ENCODE results near the gene ADGRV1. TPM values are rescaled to one million over a fixed set of nuclear protein-coding genes. Genes with fewer than 3 reads are reported as not detected.

The ADGRV1 gene
- total RNA-seq, 1 donor from 2014 or later = 10.0 TPM

- no peak overlapping the region for H3K27ac Mint-ChIP-seq (ENCODE audit: unreplicated experiment)
- H3K36me3 Mint-ChIP-seq (ENCODE audit: low read depth, unreplicated experiment) = no peaks in the 10 kb centered on the region
- no peaks in the 10 kb centered on the region for H3K36me3 ChIP-seq (ENCODE audit: insufficient read depth, low read length)
- no peak overlapping the region for H3K9ac ChIP-seq (ENCODE audit: low read length)
- no peaks in the 10 kb centered on the region for H3K27me3 Mint-ChIP-seq (ENCODE audit: low read depth, unreplicated experiment)
- TF ChIP-seq CTCF (IDR thresholded peaks at IDR 0.05; ENCODE audit: insufficient read depth, low read depth, low read length) (no peak), EZH2 (IDR thresholded peaks at IDR 0.05; ENCODE audit: insufficient read depth, low read length) (no peak)
- no peaks in the 10 kb centered on the region for H3K4me1 ChIP-seq (ENCODE audit: insufficient read depth, low read length)
- H3K4me3 ChIP-seq (ENCODE audit: insufficient read depth, low read depth, low read length) = no peak overlapping the region
- H4K20me1 ChIP-seq (ENCODE audit: insufficient read depth, low read length) = no peaks in the 10 kb centered on the region
- peaks cover 9% of the 10 kb centered on the region for H3K4me1 Mint-ChIP-seq (ENCODE audit: low read depth, unreplicated experiment)
- no peaks in the 10 kb centered on the region for H3K9me3 Mint-ChIP-seq (ENCODE audit: unreplicated experiment)
- FAIRE-seq (no peak), DNase-seq (ENCODE audit: low read depth) (no peak)
- H3K4me3 Mint-ChIP-seq (ENCODE audit: unreplicated experiment) = no peak overlapping the region
- no peaks in the 10 kb centered on the region for H3K79me2 ChIP-seq (ENCODE audit: insufficient read depth, low read length)
- H3K27me3 ChIP-seq (ENCODE audit: insufficient read depth, low read length) = no peaks in the 10 kb centered on the region
- no peaks in the 10 kb centered on the region for H3K9me3 ChIP-seq (ENCODE audit: insufficient read depth, low read depth, low read length)
- no peak overlapping the region for H3K27ac ChIP-seq (ENCODE audit: low read depth, low read length)
- no peak overlapping the region for H2AFZ ChIP-seq (ENCODE audit: low read depth, low read length)
- no peak overlapping the region for H3K4me2 ChIP-seq (ENCODE audit: low read length)
Measured at GRCh38 chr5:90644132-90644531, 85.5 kb downstream of the ADGRV1 start.

- Mint-ChIP-seq H3K27me3 (ENCODE audit: low read depth, unreplicated experiment) (no peaks in the 10 kb centered on the region), H3K27ac (ENCODE audit: unreplicated experiment) (peak overlapping the region; percentile 72), H3K9me3 (ENCODE audit: unreplicated experiment) (no peaks in the 10 kb centered on the region), H3K36me3 (ENCODE audit: low read depth, unreplicated experiment) (no peaks in the 10 kb centered on the region), H3K4me3 (ENCODE audit: unreplicated experiment) (no peak overlapping the region), H3K4me1 (ENCODE audit: low read depth, unreplicated experiment) (peaks cover 9% of the 10 kb centered on the region)
- TF ChIP-seq CTCF (IDR thresholded peaks at IDR 0.05; ENCODE audit: insufficient read depth, low read depth, low read length) (no peak), EZH2 (IDR thresholded peaks at IDR 0.05; ENCODE audit: insufficient read depth, low read length) (no peak)
- no peak overlapping the region for H3K4me3 ChIP-seq (ENCODE audit: insufficient read depth, low read depth, low read length)
- no peaks in the 10 kb centered on the region for H3K4me1 ChIP-seq (ENCODE audit: insufficient read depth, low read length)
- H2AFZ ChIP-seq (ENCODE audit: low read depth, low read length) = peak overlapping the region; percentile 3
- FAIRE-seq (no peak), DNase-seq (ENCODE audit: low read depth) (peak; percentile 18)
- H3K79me2 ChIP-seq (ENCODE audit: insufficient read depth, low read length) = no peaks in the 10 kb centered on the region
- H3K9ac ChIP-seq (ENCODE audit: low read length) = no peak overlapping the region
- H3K9me3 ChIP-seq (ENCODE audit: insufficient read depth, low read depth, low read length) = no peaks in the 10 kb centered on the region
- H4K20me1 ChIP-seq (ENCODE audit: insufficient read depth, low read length) = no peaks in the 10 kb centered on the region
- no peaks in the 10 kb centered on the region for H3K27me3 ChIP-seq (ENCODE audit: insufficient read depth, low read length)
- H3K36me3 ChIP-seq (ENCODE audit: insufficient read depth, low read length) = no peaks in the 10 kb centered on the region
- H3K4me2 ChIP-seq (ENCODE audit: low read length) = no peak overlapping the region
- H3K27ac ChIP-seq (ENCODE audit: low read depth, low read length) = no peak overlapping the region
Measured at GRCh38 chr5:90645024-90645610, 86.5 kb downstream of the ADGRV1 start.

- Mint-ChIP-seq H3K27me3 (ENCODE audit: low read depth, unreplicated experiment) (no peaks in the 10 kb centered on the region), H3K27ac (ENCODE audit: unreplicated experiment) (no peak overlapping the region), H3K4me3 (ENCODE audit: unreplicated experiment) (no peak overlapping the region), H3K4me1 (ENCODE audit: low read depth, unreplicated experiment) (no peaks in the 10 kb centered on the region), H3K9me3 (ENCODE audit: unreplicated experiment) (no peaks in the 10 kb centered on the region), H3K36me3 (ENCODE audit: low read depth, unreplicated experiment) (no peaks in the 10 kb centered on the region)
- no peak overlapping the region for H3K4me3 ChIP-seq (ENCODE audit: insufficient read depth, low read depth, low read length)
- no peak overlapping the region for H3K27ac ChIP-seq (ENCODE audit: low read depth, low read length)
- H3K9ac ChIP-seq (ENCODE audit: low read length) = no peak overlapping the region
- no peak for TF ChIP-seq EZH2 (IDR thresholded peaks at IDR 0.05; ENCODE audit: insufficient read depth, low read length)
- TF ChIP-seq CTCF (IDR thresholded peaks at IDR 0.05; ENCODE audit: insufficient read depth, low read depth, low read length) = no peak
- no peaks in the 10 kb centered on the region for H3K27me3 ChIP-seq (ENCODE audit: insufficient read depth, low read length)
- no peaks in the 10 kb centered on the region for H3K36me3 ChIP-seq (ENCODE audit: insufficient read depth, low read length)
- no peaks in the 10 kb centered on the region for H3K4me1 ChIP-seq (ENCODE audit: insufficient read depth, low read length)
- H4K20me1 ChIP-seq (ENCODE audit: insufficient read depth, low read length) = no peaks in the 10 kb centered on the region
- FAIRE-seq = no peak
- H3K9me3 ChIP-seq (ENCODE audit: insufficient read depth, low read depth, low read length) = no peaks in the 10 kb centered on the region
- no peak overlapping the region for H2AFZ ChIP-seq (ENCODE audit: low read depth, low read length)
- no peak overlapping the region for H3K4me2 ChIP-seq (ENCODE audit: low read length)
- H3K79me2 ChIP-seq (ENCODE audit: insufficient read depth, low read length) = no peaks in the 10 kb centered on the region
- DNase-seq (ENCODE audit: low read depth) = no peak
Measured at GRCh38 chr5:90650767-90651166, 92.2 kb downstream of the ADGRV1 start.
